Inflammatory macrophage treated with lipopolysaccharide for 1 hour (primary cell): ENCODE data around the gene AKR1C2.
"Not testable (repeated sequence)": the region's sequence is repeated elsewhere in the genome, so short reads cannot be mapped to it uniquely, and the experiment has no call there.

ENCODE experiments used
- DNase-seq, 2 donors: peaks; one replicate each; pipeline ENCODE4 v3.0.0-alpha.2; 2020 to 2022

The AKR1C2 gene

GRCh38 chr10:4953405-4953804 lies 50.3 kb downstream of the AKR1C2 start:
- DNase-seq: no peak

- DNase-seq: not testable (repeated sequence)
Observed at GRCh38 chr10:4951512-4952162, 52.0 kb downstream of the AKR1C2 start.

- DNase-seq: peak in 1 of 2 donors; percentile 9
Observed at GRCh38 chr10:4947635-4948596, 55.7 kb downstream of the AKR1C2 start.

GRCh38 chr10:4947039-4947634 lies 56.5 kb downstream of the AKR1C2 start:
- DNase-seq: no peak

GRCh38 chr10:4945766-4946717 lies 57.6 kb downstream of the AKR1C2 start:
- DNase-seq: no peak

GRCh38 chr10:4944841-4945240 lies 58.8 kb downstream of the AKR1C2 start:
- DNase-seq: no peak

GRCh38 chr10:4943821-4944220 lies 59.8 kb downstream of the AKR1C2 start:
- DNase-seq: no peak

GRCh38 chr10:4943416-4943815 lies 60.2 kb downstream of the AKR1C2 start:
- DNase-seq: not testable (repeated sequence)

- DNase-seq: not testable (repeated sequence)
Observed at GRCh38 chr10:4942931-4943330, 60.7 kb downstream of the AKR1C2 start.

- DNase-seq: no peak
Observed at GRCh38 chr10:4941540-4942330, 61.9 kb downstream of the AKR1C2 start.

GRCh38 chr10:4940909-4941308 lies 62.7 kb downstream of the AKR1C2 start:
- not testable (repeated sequence) for DNase-seq

GRCh38 chr10:4940073-4940428 lies 63.6 kb downstream of the AKR1C2 start:
- not testable (repeated sequence) for DNase-seq

GRCh38 chr10:4939224-4940072 lies 64.2 kb downstream of the AKR1C2 start:
- peak in 1 of 2 donors; percentile 14 for DNase-seq
